Measurements from ENCODE around the gene OR2A5.

GRCh38 chr7:144085978-144086377 is 37.2 kb downstream of the OR2A5 start, which contains the start of gene OR2A12:
- no peak for TF ChIP-seq POLR2A (IDR thresholded peaks at IDR 0.05; ENCODE audit: low read depth, low read length)
- no peak for TF ChIP-seq TAF1 (IDR thresholded peaks at IDR 0.05; ENCODE audit: borderline replicate concordance, low read depth, low read length)
